PFSK-1 (cell line): ENCODE data around the gene USH2A.

Experiments
- FOXP2 ChIP-seq: optimal IDR thresholded peaks from 2 replicates; pipeline ENCODE3; 2011; ENCODE audit warnings: borderline replicate concordance, control low read depth, inconsistent platforms; ENCODE audit not compliant: insufficient read depth; ENCODE audit errors: extremely low read length, extremely low read depth
- POLR2AphosphoS5 ChIP-seq: IDR thresholded peaks from 2 replicates; pipeline ENCODE4 v1.6.1; 2012; ENCODE audit warnings: low read depth, mild to moderate bottlenecking, control low read depth, low read length, moderate library complexity
- SIN3A ChIP-seq: IDR thresholded peaks from 2 replicates; pipeline ENCODE4 v1.6.1; 2012; ENCODE audit warnings: mild to moderate bottlenecking, low read length, moderate library complexity, borderline replicate concordance; ENCODE audit not compliant: insufficient read depth
- TAF1 ChIP-seq: IDR thresholded peaks from 2 replicates; pipeline ENCODE4 v1.6.1; 2012; ENCODE audit warnings: low read length, control low read depth, borderline replicate concordance; ENCODE audit not compliant: insufficient read depth
- TF ChIP-seq, protein P1 (sequence below), 2 experiments: IDR thresholded peaks; 2 replicates each; pipeline versions ENCODE4 v1.6.1 to v1.8.0; 2011 to 2012; ENCODE audit warnings: low read depth in 2 of 2, low read length in 2 of 2, control low read depth in 1 of 2, inconsistent platforms in 1 of 2, mild to moderate bottlenecking in 1 of 2, moderate library complexity in 1 of 2; ENCODE audit not compliant: insufficient read depth in 1 of 2

The USH2A gene

DNA sequence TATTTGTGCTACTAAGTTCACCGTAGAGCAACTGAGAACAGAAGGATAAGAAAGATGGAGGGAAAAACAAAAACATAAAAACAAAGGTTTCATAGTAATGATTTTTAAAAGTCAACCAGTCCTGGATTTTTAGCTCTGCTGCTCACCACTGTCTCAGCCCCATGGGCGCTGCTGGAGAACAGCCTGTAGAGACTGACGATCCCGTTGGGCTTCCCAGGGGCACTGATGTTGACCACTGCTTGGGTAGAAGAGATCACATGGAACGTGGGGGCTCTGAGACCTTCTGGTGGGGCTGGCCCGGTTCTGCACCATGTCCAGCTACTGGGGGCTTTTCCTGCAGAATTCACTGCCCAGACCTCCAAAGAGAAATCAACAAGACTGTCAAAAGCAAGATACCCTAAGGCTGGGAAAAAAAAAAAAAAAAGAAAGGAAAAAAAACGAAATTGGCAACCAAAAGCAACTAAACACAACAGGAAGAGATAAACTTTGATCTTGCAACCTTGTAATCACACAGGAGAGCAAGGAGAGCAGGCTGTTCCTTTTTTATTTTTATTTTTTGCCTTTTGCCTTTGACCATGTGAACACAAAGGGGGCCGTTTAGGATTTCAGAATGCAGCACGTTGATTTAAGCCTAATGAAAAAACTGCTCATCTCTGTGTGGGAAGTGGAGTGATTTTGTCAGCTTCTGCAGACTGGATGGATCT, 772.6 kb downstream of the USH2A start:
- TF ChIP-seq TAF1 (no peak), SIN3A (no peak), FOXP2 (no peak), POLR2AphosphoS5 (no peak)
- TF ChIP-seq, protein P1, sequence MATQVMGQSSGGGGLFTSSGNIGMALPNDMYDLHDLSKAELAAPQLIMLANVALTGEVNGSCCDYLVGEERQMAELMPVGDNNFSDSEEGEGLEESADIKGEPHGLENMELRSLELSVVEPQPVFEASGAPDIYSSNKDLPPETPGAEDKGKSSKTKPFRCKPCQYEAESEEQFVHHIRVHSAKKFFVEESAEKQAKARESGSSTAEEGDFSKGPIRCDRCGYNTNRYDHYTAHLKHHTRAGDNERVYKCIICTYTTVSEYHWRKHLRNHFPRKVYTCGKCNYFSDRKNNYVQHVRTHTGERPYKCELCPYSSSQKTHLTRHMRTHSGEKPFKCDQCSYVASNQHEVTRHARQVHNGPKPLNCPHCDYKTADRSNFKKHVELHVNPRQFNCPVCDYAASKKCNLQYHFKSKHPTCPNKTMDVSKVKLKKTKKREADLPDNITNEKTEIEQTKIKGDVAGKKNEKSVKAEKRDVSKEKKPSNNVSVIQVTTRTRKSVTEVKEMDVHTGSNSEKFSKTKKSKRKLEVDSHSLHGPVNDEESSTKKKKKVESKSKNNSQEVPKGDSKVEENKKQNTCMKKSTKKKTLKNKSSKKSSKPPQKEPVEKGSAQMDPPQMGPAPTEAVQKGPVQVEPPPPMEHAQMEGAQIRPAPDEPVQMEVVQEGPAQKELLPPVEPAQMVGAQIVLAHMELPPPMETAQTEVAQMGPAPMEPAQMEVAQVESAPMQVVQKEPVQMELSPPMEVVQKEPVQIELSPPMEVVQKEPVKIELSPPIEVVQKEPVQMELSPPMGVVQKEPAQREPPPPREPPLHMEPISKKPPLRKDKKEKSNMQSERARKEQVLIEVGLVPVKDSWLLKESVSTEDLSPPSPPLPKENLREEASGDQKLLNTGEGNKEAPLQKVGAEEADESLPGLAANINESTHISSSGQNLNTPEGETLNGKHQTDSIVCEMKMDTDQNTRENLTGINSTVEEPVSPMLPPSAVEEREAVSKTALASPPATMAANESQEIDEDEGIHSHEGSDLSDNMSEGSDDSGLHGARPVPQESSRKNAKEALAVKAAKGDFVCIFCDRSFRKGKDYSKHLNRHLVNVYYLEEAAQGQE (IDR thresholded peaks at IDR 0.05; ENCODE audit: insufficient read depth in 1 of 2, low read depth in 2 of 2, low read length in 2 of 2): no peak

DNA sequence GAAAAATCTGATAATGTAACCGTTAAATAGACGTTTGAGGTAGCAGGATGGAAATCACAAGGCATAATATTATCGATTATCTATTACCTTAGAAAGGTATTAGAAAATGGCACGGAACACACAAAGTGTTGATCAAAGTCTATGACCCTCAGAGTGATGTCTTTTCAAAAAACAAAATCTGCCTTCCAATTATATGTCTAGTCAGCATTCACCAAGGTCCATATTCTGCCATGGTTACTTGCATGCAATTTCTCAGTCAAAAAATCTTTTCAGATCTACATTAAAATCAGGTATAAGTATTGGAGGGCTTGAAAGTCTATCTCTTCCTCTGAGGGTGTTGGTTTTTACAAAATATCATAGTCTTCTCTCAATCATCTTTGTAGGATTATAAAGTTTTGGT, 774.3 kb downstream of the USH2A start:
- TF ChIP-seq TAF1 (no peak), SIN3A (no peak), POLR2AphosphoS5 (no peak), FOXP2 (no peak)
- TF ChIP-seq, protein P1 (IDR thresholded peaks at IDR 0.05; ENCODE audit: insufficient read depth in 1 of 2, low read depth in 2 of 2, low read length in 2 of 2): no peak

DNA sequence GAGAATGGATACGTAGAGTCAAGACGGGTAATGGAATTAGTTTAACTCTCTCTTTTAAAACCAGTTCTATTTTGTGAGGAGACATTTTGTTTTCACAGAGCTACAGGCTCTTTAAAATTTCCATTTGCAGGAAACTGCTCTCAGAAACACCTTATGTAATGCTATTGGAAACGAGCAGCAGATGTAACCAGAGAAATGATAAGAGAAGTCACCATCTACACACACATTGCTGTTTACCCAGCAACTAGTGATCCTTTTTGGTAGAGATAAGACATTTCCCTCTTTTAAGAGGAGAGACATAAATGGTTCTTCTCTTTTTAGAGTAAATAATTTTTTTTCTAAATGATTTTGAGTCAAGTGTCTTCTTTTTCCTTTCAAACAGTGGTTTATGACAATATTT, 775.5 kb downstream of the USH2A start:
- TF ChIP-seq TAF1 (no peak), SIN3A (no peak), FOXP2 (no peak), POLR2AphosphoS5 (no peak)
- TF ChIP-seq, protein P1 (IDR thresholded peaks at IDR 0.05; ENCODE audit: insufficient read depth in 1 of 2, low read depth in 2 of 2, low read length in 2 of 2): no peak

DNA sequence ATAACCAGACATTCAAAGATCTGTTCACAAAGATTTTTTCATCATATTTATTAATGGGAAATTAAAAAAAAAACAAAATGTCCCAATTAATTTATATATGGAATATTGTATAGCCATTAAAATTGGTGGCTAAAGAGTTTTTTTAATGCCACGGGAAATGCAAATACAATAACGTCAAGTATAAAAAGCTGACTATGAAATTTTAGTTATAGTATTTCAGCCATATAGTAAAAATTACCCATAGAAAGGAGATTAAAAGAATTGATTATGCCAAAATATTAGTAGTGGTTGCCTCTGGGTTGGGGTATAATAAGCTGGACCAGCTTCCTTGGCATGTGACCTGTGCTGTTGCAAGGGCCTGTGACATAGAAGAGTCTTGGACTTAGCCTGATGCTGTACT, 777.4 kb downstream of the USH2A start:
- no peak for TF ChIP-seq POLR2AphosphoS5
- TF ChIP-seq, protein P1 (IDR thresholded peaks at IDR 0.05; ENCODE audit: insufficient read depth in 1 of 2, low read depth in 2 of 2, low read length in 2 of 2): no peak
- TF ChIP-seq FOXP2: no peak
- TF ChIP-seq SIN3A: no peak
- TF ChIP-seq TAF1: no peak

DNA sequence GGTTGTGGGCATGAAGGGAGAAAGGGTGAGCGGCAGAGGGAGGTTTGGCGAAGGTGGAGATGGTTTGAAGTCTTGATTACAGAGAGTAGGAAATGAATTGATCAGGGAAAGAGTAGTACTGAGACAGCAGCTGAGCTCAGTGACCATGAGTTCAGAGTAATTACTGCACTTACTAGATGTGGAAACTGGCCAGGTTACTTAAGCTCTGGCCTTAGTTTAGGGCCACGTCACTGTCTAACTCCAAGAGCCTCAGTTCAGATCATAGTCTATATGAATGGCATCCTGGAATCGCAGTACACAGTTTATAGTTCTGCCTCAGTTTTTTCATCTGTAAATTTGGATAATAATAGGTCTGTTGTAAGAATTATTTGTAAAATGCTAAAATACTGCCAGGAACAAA, 778.1 kb downstream of the USH2A start:
- TF ChIP-seq, protein P1 (IDR thresholded peaks at IDR 0.05; ENCODE audit: insufficient read depth in 1 of 2, low read depth in 2 of 2, low read length in 2 of 2): no peak
- no peak for TF ChIP-seq POLR2AphosphoS5
- TF ChIP-seq TAF1: no peak
- no peak for TF ChIP-seq SIN3A
- no peak for TF ChIP-seq FOXP2
